Measurements from ENCODE around the gene TYMP. TPM values are rescaled to one million over a fixed set of nuclear protein-coding genes. Genes with fewer than 3 reads are reported as not detected.

TYMP gene
- total and polyA plus RNA-seq, 2 donors (not counting 3 experiments of a cell fraction or from before 2014, with no cell fraction given), result 2.0 to 2.4 TPM

- dilution Hi-C loops (cut with MboI; ENCODE audit: extremely low pct_ligation_motif_present, low sequenced_read_pairs) (no loop called here), intact Hi-C loops (cut with micrococcal nuclease) (no loop called here)
- H3K27me3 ChIP-seq (ENCODE audit: control insufficient read depth in 2 of 2, insufficient read depth in 2 of 2, low read length in 2 of 2), result no peaks in the 10 kb centered on the region
- H3K9ac ChIP-seq (replicated peaks; ENCODE audit: extremely low read depth, insufficient read depth, low read length), result no peak overlapping the region
- H3K4me3 ChIP-seq (replicated peaks in 1 of 3; ENCODE audit: insufficient read depth in 1 of 3, low read depth in 1 of 3, low read length in 3 of 3), result no peak overlapping the region
- no peaks in the 10 kb centered on the region for H3K9me1 ChIP-seq (replicated peaks; ENCODE audit: control insufficient read depth, extremely low read depth, insufficient read depth, low read length)
- CTCF ChIA-PET, result interaction anchor here (1.0 kb wide), 1 partner anchor 21 kb away, joined by 3 read pairs; no protein-coding TSS in a partner anchor
- FAIRE-seq, result no peak
- no peak for DNase-seq (ENCODE audit: low read depth, low spot score)
- H3K9me3 ChIP-seq (replicated peaks; ENCODE audit: control insufficient read depth, insufficient read depth, low read length), result no peaks in the 10 kb centered on the region
- no peak overlapping the region for H3K4me2 ChIP-seq (ENCODE audit: insufficient read depth, low read length)
- H4K20me1 ChIP-seq (replicated peaks; ENCODE audit: control insufficient read depth, extremely low read depth, insufficient read depth, low read length), result no peaks in the 10 kb centered on the region
- no peak for TF ChIP-seq EZH2 (IDR thresholded peaks at IDR 0.05; ENCODE audit: borderline replicate concordance, low read depth, low read length, severe bottlenecking)
- no peak for TF ChIP-seq MYC (IDR thresholded peaks at IDR 0.05; ENCODE audit: low read depth, low read length)
- TF ChIP-seq POLR2AphosphoS5 (IDR thresholded peaks at IDR 0.05; ENCODE audit: insufficient read depth, low read depth, low read length), result no peak
- peak in 1 of 2 donors; percentile 2 for TF ChIP-seq CTCF (IDR thresholded peaks at IDR 0.05; ENCODE audit: extremely low read depth in 1 of 2, insufficient read depth in 1 of 2, low read depth in 1 of 2, low read length in 2 of 2)
- no peak for TF ChIP-seq JUN (IDR thresholded peaks at IDR 0.05; ENCODE audit: borderline replicate concordance, insufficient read depth, insufficient read length, low read depth)
- TF ChIP-seq FOS (IDR thresholded peaks at IDR 0.05; ENCODE audit: borderline replicate concordance, insufficient read depth, low read length), result no peak
- peaks cover 7% of the 10 kb centered on the region for H3K4me1 ChIP-seq (ENCODE audit: control insufficient read depth, extremely low read depth, insufficient read depth, low read length)
- H3K36me3 ChIP-seq (ENCODE audit: control insufficient read depth in 2 of 2, extremely low read depth in 1 of 2, insufficient read depth in 2 of 2, low read length in 2 of 2), result peaks cover 6 to 22% of the 10 kb centered on the region in 2 experiments
- BruUV-seq (replicated peaks), result no TSS peak
- H3K27ac ChIP-seq (ENCODE audit: insufficient read depth, low read depth, low read length), result no peak overlapping the region
- H3K79me2 ChIP-seq (ENCODE audit: control insufficient read depth, insufficient read depth, low read length), result peaks cover 16% of the 10 kb centered on the region
- POLR2A ChIA-PET, result no interaction called here
- no peak overlapping the region for H2AFZ ChIP-seq (ENCODE audit: low read depth, low read length)
These were observed 26.2 kb downstream of the TYMP start for GRCh38 chr22:50503475-50504145.

Measured in endothelial cell of umbilical vein (primary cell).